ENCODE data around the gene NDRG3.

NDRG3 gene

GRCh38 chr20:36605399-36606157 is 140.3 kb downstream of the NDRG3 start, which contains the start of gene RAB5IF:
RAB5IF (plus strand) TSS chr20:36605779; CDS start chr20:36605952, 173 bp downstream.
- peak; percentile 98 for DNase-seq

GRCh38 chr20:36604952-36605398 is 140.9 kb downstream of the NDRG3 start:
- DNase-seq: peak; percentile 74

Measured in hematopoietic multipotent progenitor cell treated with erythropoietin and hydrocortisone succinate and interleukin-3 and kit ligand, for 8 days (in vitro differentiated cells).